H1 (cell line): Measurements from ENCODE around the gene PRSS53.

Source experiments
- BCL11A ChIP-seq, 2 experiments: IDR thresholded peaks; one replicate each; pipeline ENCODE4 v1.6.1; 2011; ENCODE audit warnings: low read depth in 2 of 2, low read length in 2 of 2, mild to moderate bottlenecking in 2 of 2
- EZH2 ChIP-seq: fragments of 200-600 bp; sonication (generic); IDR thresholded peaks from 2 replicates; pipeline ENCODE4 v1.7.1; 2012; ENCODE audit warnings: low read depth, mild to moderate bottlenecking, moderate library complexity, low read length, inconsistent platforms; ENCODE audit not compliant: severe bottlenecking
- GTF2F1 ChIP-seq: IDR thresholded peaks from 2 replicates; pipeline ENCODE4 v1.6.1; 2012; ENCODE audit warnings: low read depth, low read length, improper control_type of control experiment, borderline replicate concordance
- MAFK ChIP-seq: IDR thresholded peaks from 2 replicates; pipeline ENCODE4 v1.6.1; 2012; ENCODE audit warnings: low read depth, mild to moderate bottlenecking, improper control_type of control experiment, low read length
- POLR2A ChIP-seq, 2 experiments: IDR thresholded peaks; 1 replicate in 1 of 2; 2 replicates in 1 of 2; pipeline ENCODE4 v1.6.1; 2011; ENCODE audit warnings: low read depth in 2 of 2, low read length in 2 of 2, mild to moderate bottlenecking in 2 of 2; ENCODE audit errors: control extremely low read depth in 1 of 2
- POLR2AphosphoS5 ChIP-seq: IDR thresholded peaks from 2 replicates; pipeline ENCODE4 v1.6.1; 2011; ENCODE audit warnings: low read depth, low read length
- SIN3A ChIP-seq, 2 experiments: IDR thresholded peaks in 1 of 2; conservative IDR thresholded peaks in 1 of 2; 2 replicates each; pipeline ENCODE4 v1.6.1; 2011 to 2012; ENCODE audit warnings: low read length in 2 of 2, improper control_type of control experiment in 1 of 2, low read depth in 1 of 2, mild to moderate bottlenecking in 1 of 2
- SP2 ChIP-seq: IDR thresholded peaks from 2 replicates; pipeline ENCODE4 v1.6.1; 2012; ENCODE audit warnings: mild to moderate bottlenecking, low read length, inconsistent platforms
- TEAD4 ChIP-seq: IDR thresholded peaks from 2 replicates; pipeline ENCODE4 v1.6.1; 2012; ENCODE audit warnings: low read depth, low read length, inconsistent platforms, mixed read lengths
- TF ChIP-seq, protein P1 (sequence below): IDR thresholded peaks from 2 replicates; pipeline ENCODE4 v1.6.1; 2011; ENCODE audit warnings: low read depth, mild to moderate bottlenecking, low read length; ENCODE audit not compliant: insufficient read depth
- TF ChIP-seq, protein P2 (sequence below), 3 experiments: IDR thresholded peaks; 1 replicate in 2 of 3; 2 replicates in 1 of 3; pipeline versions ENCODE4 v1.5.1 to v1.6.1; 2011; ENCODE audit warnings: low read length in 3 of 3, mild to moderate bottlenecking in 3 of 3, inconsistent platforms in 2 of 3, low read depth in 1 of 3, moderate library complexity in 1 of 3; ENCODE audit not compliant: insufficient read depth in 1 of 3; ENCODE audit errors: control extremely low read depth in 1 of 3
- TF ChIP-seq, protein P3 (sequence below): IDR thresholded peaks from 2 replicates; pipeline ENCODE4 v1.6.1; 2012; ENCODE audit warnings: inconsistent platforms

DNA sequence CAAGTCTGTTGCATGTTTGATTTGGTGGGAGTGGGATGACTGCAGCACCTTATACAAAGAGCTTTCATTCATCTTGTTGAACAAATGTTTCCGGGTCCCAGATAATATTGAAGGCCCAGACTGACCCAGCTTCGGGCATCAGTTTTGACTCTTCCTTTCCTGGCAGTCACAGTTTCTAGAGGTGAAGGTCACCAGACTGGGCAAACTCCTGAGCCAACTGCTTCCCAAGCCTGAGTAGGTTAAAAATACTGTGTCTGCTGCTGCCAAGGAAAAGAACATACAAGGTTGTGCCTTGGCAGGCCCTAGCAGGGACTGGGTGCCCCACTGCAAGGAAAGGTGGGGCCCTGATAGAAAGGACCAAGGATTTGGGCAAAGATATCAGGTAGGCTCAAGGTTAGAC, 24.0 kb upstream of the PRSS53 start:
- TF ChIP-seq BCL11A (IDR thresholded peaks at IDR 0.05; ENCODE audit: low read depth in 2 of 2, low read length in 2 of 2) = no peak
- TF ChIP-seq, protein P1, sequence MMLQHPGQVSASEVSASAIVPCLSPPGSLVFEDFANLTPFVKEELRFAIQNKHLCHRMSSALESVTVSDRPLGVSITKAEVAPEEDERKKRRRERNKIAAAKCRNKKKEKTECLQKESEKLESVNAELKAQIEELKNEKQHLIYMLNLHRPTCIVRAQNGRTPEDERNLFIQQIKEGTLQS = no peak
- TF ChIP-seq, protein P2, sequence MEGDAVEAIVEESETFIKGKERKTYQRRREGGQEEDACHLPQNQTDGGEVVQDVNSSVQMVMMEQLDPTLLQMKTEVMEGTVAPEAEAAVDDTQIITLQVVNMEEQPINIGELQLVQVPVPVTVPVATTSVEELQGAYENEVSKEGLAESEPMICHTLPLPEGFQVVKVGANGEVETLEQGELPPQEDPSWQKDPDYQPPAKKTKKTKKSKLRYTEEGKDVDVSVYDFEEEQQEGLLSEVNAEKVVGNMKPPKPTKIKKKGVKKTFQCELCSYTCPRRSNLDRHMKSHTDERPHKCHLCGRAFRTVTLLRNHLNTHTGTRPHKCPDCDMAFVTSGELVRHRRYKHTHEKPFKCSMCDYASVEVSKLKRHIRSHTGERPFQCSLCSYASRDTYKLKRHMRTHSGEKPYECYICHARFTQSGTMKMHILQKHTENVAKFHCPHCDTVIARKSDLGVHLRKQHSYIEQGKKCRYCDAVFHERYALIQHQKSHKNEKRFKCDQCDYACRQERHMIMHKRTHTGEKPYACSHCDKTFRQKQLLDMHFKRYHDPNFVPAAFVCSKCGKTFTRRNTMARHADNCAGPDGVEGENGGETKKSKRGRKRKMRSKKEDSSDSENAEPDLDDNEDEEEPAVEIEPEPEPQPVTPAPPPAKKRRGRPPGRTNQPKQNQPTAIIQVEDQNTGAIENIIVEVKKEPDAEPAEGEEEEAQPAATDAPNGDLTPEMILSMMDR (IDR thresholded peaks at IDR 0.05; ENCODE audit: control extremely low read depth in 1 of 3, insufficient read depth in 1 of 3, low read depth in 1 of 3, low read length in 3 of 3) = no peak
- no peak for TF ChIP-seq MAFK
- TF ChIP-seq SIN3A (conservative IDR thresholded peaks at IDR 0.05 in 1 of 2, IDR thresholded peaks at IDR 0.05 in 1 of 2; ENCODE audit: low read depth in 1 of 2, low read length in 2 of 2) = no peak
- no peak for TF ChIP-seq SP2
- TF ChIP-seq POLR2A (IDR thresholded peaks at IDR 0.05; ENCODE audit: control extremely low read depth in 1 of 2, low read depth in 2 of 2, low read length in 2 of 2) = no peak
- TF ChIP-seq POLR2AphosphoS5 = no peak
- TF ChIP-seq GTF2F1 = no peak
- TF ChIP-seq EZH2 = no peak
- TF ChIP-seq TEAD4 = no peak
- TF ChIP-seq, protein P3, sequence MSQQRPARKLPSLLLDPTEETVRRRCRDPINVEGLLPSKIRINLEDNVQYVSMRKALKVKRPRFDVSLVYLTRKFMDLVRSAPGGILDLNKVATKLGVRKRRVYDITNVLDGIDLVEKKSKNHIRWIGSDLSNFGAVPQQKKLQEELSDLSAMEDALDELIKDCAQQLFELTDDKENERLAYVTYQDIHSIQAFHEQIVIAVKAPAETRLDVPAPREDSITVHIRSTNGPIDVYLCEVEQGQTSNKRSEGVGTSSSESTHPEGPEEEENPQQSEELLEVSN = no peak
